PC-3 (cell line): ENCODE measurements around the gene CFAP46. TPM values are rescaled to one million over a fixed set of nuclear protein-coding genes. Genes with fewer than 3 reads are reported as not detected.

ENCODE experiments used
- ATAC-seq: fragments of 200-7000 bp; cut with Tn5 transposase; 2 replicates; pipeline ENCODE4 v1.9.1; 2020; ENCODE audit warnings: mild to moderate bottlenecking, moderate library complexity
- BruUV-seq: library from RNA; stranded (reverse); fragments of 400-500 nt; replicated peaks from 2 replicates; lab custom pipeline; 2021; lab: Mats Ljungman, UMichigan
- CTCF ChIA-PET: fragments of 300-600 bp; sonication (Branson Sonifier 250); formaldehyde crosslinking; loops from one replicate; lab custom pipeline; 2022; ENCODE audit warnings: antibody characterized with exemption; lab: Charles Lee
- POLR2A ChIA-PET: fragments of 300-600 bp; sonication (Branson Sonifier 250); formaldehyde crosslinking; loops from one replicate; lab custom pipeline; 2022; ENCODE audit warnings: antibody characterized with exemption; ENCODE audit not compliant: unreplicated experiment; lab: Charles Lee
- DNase-seq: peaks from one replicate; pipeline ENCODE4 v3.0.0-alpha.2; 2015
- H2AFZ ChIP-seq: fragments of 300-600 bp; sonication (generic); 2 replicates; pipeline ENCODE4 v1.6.0; 2016; ENCODE audit warnings: antibody characterized with exemption, low read length
- H3F3A ChIP-seq: fragments of 300-600 bp; sonication (generic); one replicate; pipeline ENCODE4 v1.6.0; 2017; ENCODE audit warnings: antibody characterized with exemption, low read length, control low read depth, mild to moderate bottlenecking; ENCODE audit not compliant: unreplicated experiment
- H3K27ac ChIP-seq: fragments of 300-600 bp; sonication (generic); 2 replicates; pipeline ENCODE4 v1.5.1; 2016; ENCODE audit warnings: mild to moderate bottlenecking, low read length
- H3K27me3 ChIP-seq: fragments of 300-600 bp; sonication (generic); 2 replicates; pipeline ENCODE4 v1.6.1; 2016; ENCODE audit warnings: low read length, mixed read lengths
- H3K36me3 ChIP-seq: fragments of 300-600 bp; sonication (generic); 2 replicates; pipeline ENCODE4 v1.6.1; 2016; ENCODE audit warnings: low read depth, mixed run types, low read length, mixed read lengths
- H3K4me1 ChIP-seq: fragments of 300-600 bp; sonication (generic); 2 replicates; pipeline ENCODE4 v1.5.1; 2016; ENCODE audit warnings: low read length; ENCODE audit not compliant: insufficient read depth
- H3K4me2 ChIP-seq: fragments of 300-600 bp; sonication (generic); 2 replicates; pipeline ENCODE4 v1.6.0; 2016; ENCODE audit warnings: low read length
- H3K4me3 ChIP-seq: fragments of 300-600 bp; sonication (generic); 2 replicates; pipeline ENCODE4 v1.5.1; 2016; ENCODE audit warnings: mild to moderate bottlenecking, low read length, mixed read lengths
- H3K79me2 ChIP-seq: fragments of 300-600 bp; sonication (generic); 2 replicates; pipeline ENCODE4 v1.6.1; 2017; ENCODE audit warnings: low read length, mixed read lengths
- H3K9ac ChIP-seq: fragments of 300-600 bp; sonication (generic); 2 replicates; pipeline ENCODE4 v1.6.0; 2016; ENCODE audit warnings: mild to moderate bottlenecking, low read length
- H3K9me2 ChIP-seq: fragments of 300-600 bp; sonication (generic); replicated peaks from 2 replicates; pipeline ENCODE4 v1.6.1; 2016; ENCODE audit warnings: mixed run types, low read length, mixed read lengths
- H3K9me3 ChIP-seq: fragments of 300-600 bp; sonication (generic); 2 replicates; pipeline ENCODE4 v1.6.1; 2016; ENCODE audit warnings: low read length, mixed read lengths
- H4K20me1 ChIP-seq: fragments of 300-600 bp; sonication (generic); 2 replicates; pipeline ENCODE4 v1.6.1; 2016; ENCODE audit warnings: low read length, mixed read lengths
- CTCF ChIP-seq: fragments of 300-600 bp; sonication (generic); conservative IDR thresholded peaks from 2 replicates; pipeline ENCODE4 v1.5.1; 2017; ENCODE audit warnings: antibody characterized with exemption, low read depth, mild to moderate bottlenecking, low read length
- EZH2 ChIP-seq: fragments of 300-600 bp; sonication (generic); IDR thresholded peaks from one replicate; pipeline ENCODE4 v1.6.1; 2017; ENCODE audit warnings: antibody characterized with exemption, mild to moderate bottlenecking, low read length; ENCODE audit not compliant: unreplicated experiment
- EZH2phosphoT487 ChIP-seq: fragments of 300-600 bp; sonication (generic); IDR thresholded peaks from 2 replicates; pipeline ENCODE4 v1.6.1; 2018; ENCODE audit warnings: mild to moderate bottlenecking, antibody characterized with exemption, low read length, borderline replicate concordance
- intact Hi-C: fragments of 100-400 bp; cut with micrococcal nuclease; formaldehyde crosslinking; loops from 2 replicates; pipeline ENCODE4 v1.9.0; 2023
- total RNA-seq: library from RNA; depleted of rRNA; stranded (reverse); fragments of >200 nt; gene quantifications from 2 replicates; pipeline ENCODE4 v1.2.3, GENCODE V29; 2014

Gene CFAP46
- total RNA-seq, 1 experiment from 2014 or later = 0.04 TPM

DNA sequence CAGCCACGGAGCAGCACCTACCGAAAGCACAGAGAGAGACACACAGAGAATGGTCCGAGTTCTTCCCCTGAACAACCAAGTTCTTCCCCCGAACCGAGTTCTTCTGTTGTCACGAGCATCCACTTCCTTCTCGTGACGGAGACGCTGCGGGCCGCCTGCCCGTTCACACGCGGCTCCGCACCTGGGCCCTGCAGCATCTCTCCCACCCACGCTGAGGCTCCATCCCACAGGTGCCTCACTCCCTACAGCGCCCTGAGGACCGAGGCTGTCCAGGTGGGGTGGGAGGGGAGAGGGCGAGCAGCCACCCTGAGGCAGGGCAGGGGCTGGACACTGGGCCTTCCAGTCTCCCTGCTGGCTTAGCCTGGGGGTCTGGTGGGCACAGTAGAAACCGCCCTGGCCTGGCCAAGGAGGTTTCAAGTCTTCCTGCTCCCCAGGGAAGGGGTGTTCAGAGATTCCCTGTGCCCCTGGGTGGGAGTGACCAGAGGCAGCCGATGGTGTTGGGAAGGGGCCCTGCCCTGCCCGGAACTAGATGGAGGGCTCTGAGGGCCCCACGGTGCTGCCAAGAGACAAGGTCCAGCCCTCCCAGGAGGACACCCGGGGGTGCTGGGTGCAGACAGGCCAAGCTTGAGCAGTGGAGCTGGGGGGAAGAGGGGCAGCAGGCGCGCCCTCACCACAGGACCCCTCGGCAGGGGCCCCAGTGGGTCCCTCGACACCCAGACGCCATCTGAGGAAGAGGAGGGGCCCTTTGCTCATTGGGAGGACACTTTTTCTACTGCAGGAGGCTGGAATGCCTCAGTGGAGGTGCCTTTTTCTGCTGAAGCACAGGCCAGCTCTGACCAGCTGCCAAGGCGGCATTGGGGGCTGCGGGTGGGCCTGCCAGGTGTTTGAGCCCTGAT is 151.2 kb downstream of the CFAP46 start:
- no peaks in the 10 kb centered on the region for H3F3A ChIP-seq
- H3K79me2 ChIP-seq = no peaks in the 10 kb centered on the region
- no peaks in the 10 kb centered on the region for H3K4me1 ChIP-seq
- no peaks in the 10 kb centered on the region for H3K9me3 ChIP-seq
- H3K9ac ChIP-seq = no peak overlapping the region
- TF ChIP-seq EZH2 (no peak), CTCF (no peak), EZH2phosphoT487 (no peak)
- H3K9me2 ChIP-seq = no peaks in the 10 kb centered on the region
- intact Hi-C loops = no loop called here
- no peaks in the 10 kb centered on the region for H4K20me1 ChIP-seq
- no TSS peak for BruUV-seq
- no peak overlapping the region for H3K4me3 ChIP-seq
- H3K4me2 ChIP-seq = no peak overlapping the region
- ATAC-seq = no peak
- peaks cover 30% of the 10 kb centered on the region for H3K27me3 ChIP-seq
- no peak overlapping the region for H2AFZ ChIP-seq
- no peak overlapping the region for H3K27ac ChIP-seq
- no peaks in the 10 kb centered on the region for H3K36me3 ChIP-seq
- ChIA-PET CTCF (no interaction called here), POLR2A (no interaction called here)
- DNase-seq = no peak

- POLR2A ChIA-PET = no interaction called here
- no peak overlapping the region for H3K4me2 ChIP-seq
- H3K27ac ChIP-seq = no peak overlapping the region
- no peaks in the 10 kb centered on the region for H3F3A ChIP-seq
- DNase-seq = no peak
- H3K27me3 ChIP-seq = peaks cover 30% of the 10 kb centered on the region
- H2AFZ ChIP-seq = no peak overlapping the region
- no peaks in the 10 kb centered on the region for H3K9me2 ChIP-seq
- no TSS peak for BruUV-seq
- no peaks in the 10 kb centered on the region for H3K9me3 ChIP-seq
- no peaks in the 10 kb centered on the region for H4K20me1 ChIP-seq
- no peaks in the 10 kb centered on the region for H3K79me2 ChIP-seq
- H3K4me3 ChIP-seq = no peak overlapping the region
- CTCF ChIA-PET = no interaction called here
- ATAC-seq = no peak
- no peaks in the 10 kb centered on the region for H3K4me1 ChIP-seq
- no peaks in the 10 kb centered on the region for H3K36me3 ChIP-seq
- no peak for TF ChIP-seq CTCF
- no peak for TF ChIP-seq EZH2
- no peak for TF ChIP-seq EZH2phosphoT487
- no peak overlapping the region for H3K9ac ChIP-seq
- intact Hi-C loops = no loop called here
Measured at GRCh38 chr10:132790470-132790869, 151.9 kb downstream of the CFAP46 start.

DNA sequence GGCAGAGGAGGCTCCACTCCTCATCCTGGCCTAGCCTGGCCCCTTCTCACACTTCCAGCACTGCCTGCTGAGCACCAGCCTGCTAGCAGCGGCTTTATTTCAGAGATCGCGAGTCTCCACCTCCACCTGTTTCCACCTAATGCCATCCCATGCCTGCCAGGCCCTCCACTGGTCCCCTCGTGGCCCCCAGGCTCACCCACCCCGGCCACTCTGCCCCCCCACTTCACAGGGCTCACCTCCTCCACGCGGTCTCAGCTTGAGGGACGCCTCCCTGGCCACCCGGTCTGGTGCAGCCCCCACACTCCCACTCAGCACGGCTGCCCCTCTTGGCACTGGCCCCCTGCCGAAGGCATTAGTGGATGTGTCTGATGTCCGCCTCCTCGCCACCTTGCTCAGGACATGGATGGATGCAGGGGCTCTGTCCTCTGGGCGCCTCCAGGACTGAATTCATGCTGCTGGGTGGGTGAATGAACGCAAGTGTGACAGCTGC is 152.7 kb downstream of the CFAP46 start:
- Histone ChIP-seq H4K20me1 (no peaks in the 10 kb centered on the region), H3K4me1 (no peaks in the 10 kb centered on the region), H3K4me3 (no peak overlapping the region), H3K36me3 (no peaks in the 10 kb centered on the region), H3K4me2 (no peak overlapping the region), H3K9ac (no peak overlapping the region), H3K9me3 (no peaks in the 10 kb centered on the region), H3F3A (no peaks in the 10 kb centered on the region), H3K27ac (no peak overlapping the region), H3K79me2 (no peaks in the 10 kb centered on the region), H2AFZ (no peak overlapping the region), H3K9me2 (no peaks in the 10 kb centered on the region), H3K27me3 (peaks cover 30% of the 10 kb centered on the region)
- intact Hi-C loops = no loop called here
- POLR2A ChIA-PET = no interaction called here
- BruUV-seq = no TSS peak
- TF ChIP-seq EZH2phosphoT487 (no peak), EZH2 (no peak), CTCF (no peak)
- DNase-seq (no peak), ATAC-seq (no peak)
- CTCF ChIA-PET = no interaction called here
